Airway epithelial cell (primary cell): ENCODE measurements around the gene TOP2A. TPM values are rescaled to one million over a fixed set of nuclear protein-coding genes. Genes with fewer than 3 reads are reported as not detected.

Experiments
- total RNA-seq: library from RNA; depleted of rRNA; stranded (reverse); fragments of >200 nt; gene quantifications from 2 replicates; pipeline ENCODE4 v1.2.3, GENCODE V29; 2015

TOP2A gene, protein sequence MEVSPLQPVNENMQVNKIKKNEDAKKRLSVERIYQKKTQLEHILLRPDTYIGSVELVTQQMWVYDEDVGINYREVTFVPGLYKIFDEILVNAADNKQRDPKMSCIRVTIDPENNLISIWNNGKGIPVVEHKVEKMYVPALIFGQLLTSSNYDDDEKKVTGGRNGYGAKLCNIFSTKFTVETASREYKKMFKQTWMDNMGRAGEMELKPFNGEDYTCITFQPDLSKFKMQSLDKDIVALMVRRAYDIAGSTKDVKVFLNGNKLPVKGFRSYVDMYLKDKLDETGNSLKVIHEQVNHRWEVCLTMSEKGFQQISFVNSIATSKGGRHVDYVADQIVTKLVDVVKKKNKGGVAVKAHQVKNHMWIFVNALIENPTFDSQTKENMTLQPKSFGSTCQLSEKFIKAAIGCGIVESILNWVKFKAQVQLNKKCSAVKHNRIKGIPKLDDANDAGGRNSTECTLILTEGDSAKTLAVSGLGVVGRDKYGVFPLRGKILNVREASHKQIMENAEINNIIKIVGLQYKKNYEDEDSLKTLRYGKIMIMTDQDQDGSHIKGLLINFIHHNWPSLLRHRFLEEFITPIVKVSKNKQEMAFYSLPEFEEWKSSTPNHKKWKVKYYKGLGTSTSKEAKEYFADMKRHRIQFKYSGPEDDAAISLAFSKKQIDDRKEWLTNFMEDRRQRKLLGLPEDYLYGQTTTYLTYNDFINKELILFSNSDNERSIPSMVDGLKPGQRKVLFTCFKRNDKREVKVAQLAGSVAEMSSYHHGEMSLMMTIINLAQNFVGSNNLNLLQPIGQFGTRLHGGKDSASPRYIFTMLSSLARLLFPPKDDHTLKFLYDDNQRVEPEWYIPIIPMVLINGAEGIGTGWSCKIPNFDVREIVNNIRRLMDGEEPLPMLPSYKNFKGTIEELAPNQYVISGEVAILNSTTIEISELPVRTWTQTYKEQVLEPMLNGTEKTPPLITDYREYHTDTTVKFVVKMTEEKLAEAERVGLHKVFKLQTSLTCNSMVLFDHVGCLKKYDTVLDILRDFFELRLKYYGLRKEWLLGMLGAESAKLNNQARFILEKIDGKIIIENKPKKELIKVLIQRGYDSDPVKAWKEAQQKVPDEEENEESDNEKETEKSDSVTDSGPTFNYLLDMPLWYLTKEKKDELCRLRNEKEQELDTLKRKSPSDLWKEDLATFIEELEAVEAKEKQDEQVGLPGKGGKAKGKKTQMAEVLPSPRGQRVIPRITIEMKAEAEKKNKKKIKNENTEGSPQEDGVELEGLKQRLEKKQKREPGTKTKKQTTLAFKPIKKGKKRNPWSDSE (N-terminal part only)
- 89.1 and 102 TPM in 2 replicates for total RNA-seq

GRCh38 chr17:40417609-40418427 lies at the start of gene TOP2A:
TSS of gene TOP2A (minus strand) at chr17:40417896. CDS start at chr17:40417791, 105 bp downstream.

GRCh38 chr17:40443196-40443987 lies 25.7 kb upstream of the TOP2A start, which contains the start of gene IGFBP4:
TSS of gene IGFBP4 (plus strand) at chr17:40443450. CDS start at chr17:40443736, 286 bp downstream.

GRCh38 chr17:40364121-40364861 lies 53.4 kb downstream of the TOP2A start, which contains the start of gene GJD3:
TSS of gene GJD3 (minus strand) at chr17:40364737. CDS start at chr17:40363815, 922 bp downstream.

Other genes starting within 250 kb of the TOP2A start
- 58.6 and 63.5 TPM in 2 replicates for gene RAPGEFL1, start 240.4 kb downstream of the TOP2A start, total RNA-seq
- 7.8 and 15.0 TPM in 2 replicates for gene WIPF2, start 198.6 kb downstream of the TOP2A start, total RNA-seq
- gene CDC6, start 130.0 kb downstream of the TOP2A start, total RNA-seq, result 29.6 and 30.2 TPM in 2 replicates
- 25.3 and 31.4 TPM in 2 replicates for gene RARA, start 108.7 kb downstream of the TOP2A start, total RNA-seq
- gene GJD3, start 53.2 kb downstream of the TOP2A start, total RNA-seq, result not detected in 2 replicates
- 33.6 and 35.5 TPM in 2 replicates for gene IGFBP4, start 25.6 kb upstream of the TOP2A start, total RNA-seq
- gene TNS4, start 83.7 kb upstream of the TOP2A start, total RNA-seq, result 179 and 332 TPM in 2 replicates
- not detected in 2 replicates for gene CCR7, start 147.6 kb upstream of the TOP2A start, total RNA-seq
- gene SMARCE1, start 229.9 kb upstream of the TOP2A start, total RNA-seq, result 81.3 and 87.2 TPM in 2 replicates
- not detected in 2 replicates for gene KRT222, start 247.3 kb upstream of the TOP2A start, total RNA-seq